Right lobe of liver (tissue), 4 donors: Measurements from ENCODE around the gene UTP4.

ENCODE experiments used
- POLR2A ChIP-seq: fragments of 450-650 bp; IDR thresholded peaks from one replicate; pipeline ENCODE4 v1.6.1; 2017; ENCODE audit warnings: antibody characterized with exemption, mild to moderate bottlenecking
- TF ChIP-seq, protein P1 (sequence below), 4 donors: fragments of 200-600 bp in 3 of 4; fragments of 450-650 bp in 1 of 4; IDR thresholded peaks; one replicate each; pipeline versions ENCODE4 v1.5.1 to v1.8.0; 2016 to 2022; ENCODE audit warnings: antibody characterized with exemption in 4 of 4, mild to moderate bottlenecking in 2 of 4
- donor health status: DM: no; HTN: no; CAD: no.
- donor health status: DM: no; HTN: no; CAD: no.
- donor health status: DM: no; HTN: yes; CAD: no.

DNA sequence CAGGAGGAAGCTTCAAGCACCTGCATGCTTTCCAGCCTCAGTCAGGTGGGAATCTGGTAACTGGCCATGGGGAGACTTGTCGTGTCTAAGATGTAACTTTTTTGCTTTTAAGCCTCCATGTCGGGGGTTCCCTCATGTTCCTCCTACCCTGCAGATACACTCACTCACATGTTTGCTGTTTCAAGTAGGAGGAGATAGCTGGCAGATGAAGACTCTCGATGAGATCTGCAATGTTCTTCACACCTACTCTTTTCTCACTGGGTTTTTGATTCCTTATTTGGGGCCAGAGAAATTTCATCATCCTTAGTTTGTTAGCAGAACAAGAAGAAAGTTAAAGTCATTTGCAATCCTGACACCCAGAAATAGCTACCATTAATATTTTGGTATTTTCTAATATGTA lies 24.7 kb downstream of the UTP4 start:
- TF ChIP-seq, protein P1, sequence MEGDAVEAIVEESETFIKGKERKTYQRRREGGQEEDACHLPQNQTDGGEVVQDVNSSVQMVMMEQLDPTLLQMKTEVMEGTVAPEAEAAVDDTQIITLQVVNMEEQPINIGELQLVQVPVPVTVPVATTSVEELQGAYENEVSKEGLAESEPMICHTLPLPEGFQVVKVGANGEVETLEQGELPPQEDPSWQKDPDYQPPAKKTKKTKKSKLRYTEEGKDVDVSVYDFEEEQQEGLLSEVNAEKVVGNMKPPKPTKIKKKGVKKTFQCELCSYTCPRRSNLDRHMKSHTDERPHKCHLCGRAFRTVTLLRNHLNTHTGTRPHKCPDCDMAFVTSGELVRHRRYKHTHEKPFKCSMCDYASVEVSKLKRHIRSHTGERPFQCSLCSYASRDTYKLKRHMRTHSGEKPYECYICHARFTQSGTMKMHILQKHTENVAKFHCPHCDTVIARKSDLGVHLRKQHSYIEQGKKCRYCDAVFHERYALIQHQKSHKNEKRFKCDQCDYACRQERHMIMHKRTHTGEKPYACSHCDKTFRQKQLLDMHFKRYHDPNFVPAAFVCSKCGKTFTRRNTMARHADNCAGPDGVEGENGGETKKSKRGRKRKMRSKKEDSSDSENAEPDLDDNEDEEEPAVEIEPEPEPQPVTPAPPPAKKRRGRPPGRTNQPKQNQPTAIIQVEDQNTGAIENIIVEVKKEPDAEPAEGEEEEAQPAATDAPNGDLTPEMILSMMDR (IDR thresholded peaks at IDR 0.05), result no peak
- TF ChIP-seq POLR2A, result no peak
